Measurements from ENCODE around the gene BCKDHA.

- TF ChIP-seq CTCF (IDR thresholded peaks at IDR 0.05 in 4 of 5, conservative IDR thresholded peaks at IDR 0.05 in 1 of 5) (no peak), POLR2A (IDR thresholded peaks at IDR 0.05) (no peak)
Measured at GRCh38 chr19:41442473-41443355, 45.1 kb downstream of the BCKDHA start, which contains the start of gene ERICH4.

All from gastrocnemius medialis (tissue), 4 donors.